ENCODE measurements around the gene COQ2. TPM values are rescaled to one million over a fixed set of nuclear protein-coding genes. Genes with fewer than 3 reads are reported as not detected.
A peak's percentile ranks its signal among the peaks of the same experiment; 100 is the strongest.

Gene COQ2
- total and polyA plus RNA-seq, 2 donors (not counting 1 experiment from before 2014, with no cell fraction given): 16.7 to 26.4 TPM

- H3K4me1 ChIP-seq (ENCODE audit: control insufficient read depth, extremely low read depth, insufficient read depth, low read length): no peaks in the 10 kb centered on the region
- H2AFZ ChIP-seq (ENCODE audit: low read length): no peak overlapping the region
- no peak overlapping the region for H3K27ac ChIP-seq (ENCODE audit: insufficient read depth, low read length)
- TF ChIP-seq EZH2 (IDR thresholded peaks at IDR 0.05; ENCODE audit: low read length, missing control alignments): no peak
- no peak for TF ChIP-seq CTCF (conservative IDR thresholded peaks at IDR 0.05 in 1 of 2, IDR thresholded peaks at IDR 0.05 in 1 of 2; ENCODE audit: low read depth in 1 of 2, low read length in 2 of 2)
- H3K9me3 ChIP-seq (ENCODE audit: control insufficient read depth, insufficient read depth, low read depth, low read length): no peaks in the 10 kb centered on the region
- H3K4me3 ChIP-seq (replicated peaks in 1 of 4; ENCODE audit: control extremely low read depth in 1 of 4, insufficient read depth in 1 of 4, low read depth in 3 of 4, low read length in 4 of 4): no peak overlapping the region
- no peak overlapping the region for H3K4me2 ChIP-seq (ENCODE audit: extremely low read depth, insufficient read depth, low read length)
- H3K79me2 ChIP-seq (ENCODE audit: control insufficient read depth, insufficient read depth, low read length): no peaks in the 10 kb centered on the region
- H3K36me3 ChIP-seq (ENCODE audit: control insufficient read depth, insufficient read depth, low read length): no peaks in the 10 kb centered on the region
- H4K20me1 ChIP-seq (ENCODE audit: control insufficient read depth, extremely low read depth, insufficient read depth, low read length): no peaks in the 10 kb centered on the region
- no peaks in the 10 kb centered on the region for H3K27me3 ChIP-seq (ENCODE audit: control insufficient read depth, insufficient read depth, low read length)
- DNase-seq (ENCODE audit: low read depth in 2 of 2): no peak
- no peak overlapping the region for H3K9ac ChIP-seq (ENCODE audit: insufficient read depth, low read length)
Measured at GRCh38 chr4:83267830-83268475, 16.6 kb downstream of the COQ2 start.

GRCh38 chr4:83267121-83267829, 17.3 kb downstream of the COQ2 start:
- Histone ChIP-seq H3K27ac (ENCODE audit: insufficient read depth, low read length) (no peak overlapping the region), H3K4me2 (ENCODE audit: extremely low read depth, insufficient read depth, low read length) (no peak overlapping the region), H3K27me3 (ENCODE audit: control insufficient read depth, insufficient read depth, low read length) (no peaks in the 10 kb centered on the region), H2AFZ (ENCODE audit: low read length) (no peak overlapping the region), H3K79me2 (ENCODE audit: control insufficient read depth, insufficient read depth, low read length) (no peaks in the 10 kb centered on the region), H3K9me3 (ENCODE audit: control insufficient read depth, insufficient read depth, low read depth, low read length) (no peaks in the 10 kb centered on the region), H3K36me3 (ENCODE audit: control insufficient read depth, insufficient read depth, low read length) (no peaks in the 10 kb centered on the region), H3K9ac (ENCODE audit: insufficient read depth, low read length) (no peak overlapping the region), H4K20me1 (ENCODE audit: control insufficient read depth, extremely low read depth, insufficient read depth, low read length) (no peaks in the 10 kb centered on the region), H3K4me3 (replicated peaks in 1 of 4; ENCODE audit: control extremely low read depth in 1 of 4, insufficient read depth in 1 of 4, low read depth in 3 of 4, low read length in 4 of 4) (no peak overlapping the region), H3K4me1 (ENCODE audit: control insufficient read depth, extremely low read depth, insufficient read depth, low read length) (no peaks in the 10 kb centered on the region)
- peak; percentile 85 to 96 for DNase-seq (ENCODE audit: low read depth in 2 of 2)
- TF ChIP-seq CTCF (conservative IDR thresholded peaks at IDR 0.05 in 1 of 2, IDR thresholded peaks at IDR 0.05 in 1 of 2; ENCODE audit: low read depth in 1 of 2, low read length in 2 of 2) (no peak), EZH2 (IDR thresholded peaks at IDR 0.05; ENCODE audit: low read length, missing control alignments) (no peak)

GRCh38 chr4:83266689-83267088, 17.9 kb downstream of the COQ2 start:
- Histone ChIP-seq H3K9me3 (ENCODE audit: control insufficient read depth, insufficient read depth, low read depth, low read length) (no peaks in the 10 kb centered on the region), H3K4me2 (ENCODE audit: extremely low read depth, insufficient read depth, low read length) (no peak overlapping the region)
- peak; percentile 30 to 63 for DNase-seq (ENCODE audit: low read depth in 2 of 2)

More at GRCh38 chr4:83266689-83267088, 17.9 kb downstream of the COQ2 start:
- no peak overlapping the region for H2AFZ ChIP-seq (ENCODE audit: low read length)
- H3K9ac ChIP-seq (ENCODE audit: insufficient read depth, low read length): no peak overlapping the region
- no peaks in the 10 kb centered on the region for H3K36me3 ChIP-seq (ENCODE audit: control insufficient read depth, insufficient read depth, low read length)
- H3K27ac ChIP-seq (ENCODE audit: insufficient read depth, low read length): no peak overlapping the region
- TF ChIP-seq EZH2 (IDR thresholded peaks at IDR 0.05; ENCODE audit: low read length, missing control alignments) (no peak), CTCF (conservative IDR thresholded peaks at IDR 0.05 in 1 of 2, IDR thresholded peaks at IDR 0.05 in 1 of 2; ENCODE audit: low read depth in 1 of 2, low read length in 2 of 2) (no peak)
- no peaks in the 10 kb centered on the region for H4K20me1 ChIP-seq (ENCODE audit: control insufficient read depth, extremely low read depth, insufficient read depth, low read length)
- no peaks in the 10 kb centered on the region for H3K27me3 ChIP-seq (ENCODE audit: control insufficient read depth, insufficient read depth, low read length)
- no peaks in the 10 kb centered on the region for H3K79me2 ChIP-seq (ENCODE audit: control insufficient read depth, insufficient read depth, low read length)
- no peak overlapping the region for H3K4me3 ChIP-seq (replicated peaks in 1 of 4; ENCODE audit: control extremely low read depth in 1 of 4, insufficient read depth in 1 of 4, low read depth in 3 of 4, low read length in 4 of 4)
- no peaks in the 10 kb centered on the region for H3K4me1 ChIP-seq (ENCODE audit: control insufficient read depth, extremely low read depth, insufficient read depth, low read length)
